H9 (cell line): ENCODE results near the gene ANAPC1. TPM values are rescaled to one million over a fixed set of nuclear protein-coding genes. Genes with fewer than 3 reads are reported as not detected.
A peak's percentile ranks its signal among the peaks of the same experiment; 100 is the strongest.
"Not testable (repeated sequence)": the region's sequence is repeated elsewhere in the genome, so short reads cannot be mapped to it uniquely, and the experiment has no call there.

Experiments used
- DNase-seq: peaks from one replicate; pipeline ENCODE4 v3.0.0-alpha.2; 2017
- H2AFZ ChIP-seq: one replicate; pipeline ENCODE4 v1.6.1; 2013; ENCODE audit warnings: mild to moderate bottlenecking, low read length, control low read depth, moderate library complexity
- H2AK5ac ChIP-seq: 2 replicates; pipeline ENCODE4 v1.6.1; 2013; ENCODE audit warnings: low read length, control low read depth, mixed read lengths; ENCODE audit not compliant: insufficient read length
- H2BK120ac ChIP-seq: one replicate; pipeline ENCODE4 v1.6.1; 2013; ENCODE audit warnings: low read depth, mild to moderate bottlenecking, low read length, control low read depth, inconsistent platforms; ENCODE audit not compliant: poor library complexity, severe bottlenecking
- H2BK12ac ChIP-seq: 2 replicates; pipeline ENCODE4 v1.6.1; 2013; ENCODE audit warnings: low read length, control low read depth, mixed read lengths, low read depth; ENCODE audit not compliant: insufficient read length
- H2BK15ac ChIP-seq: 2 replicates; pipeline ENCODE4 v1.6.1; 2013; ENCODE audit warnings: low read depth, low read length, control low read depth
- H2BK20ac ChIP-seq: one replicate; pipeline ENCODE4 v1.6.1; 2013; ENCODE audit warnings: low read depth, mild to moderate bottlenecking, low read length, control low read depth, inconsistent platforms; ENCODE audit not compliant: poor library complexity, severe bottlenecking
- H2BK5ac ChIP-seq: 2 replicates; pipeline ENCODE4 v1.6.1; 2013; ENCODE audit warnings: low read length, control low read depth, mixed read lengths; ENCODE audit not compliant: insufficient read length
- H3K14ac ChIP-seq: 2 replicates; pipeline ENCODE4 v1.6.1; 2013; ENCODE audit warnings: low read length, control low read depth; ENCODE audit not compliant: insufficient read depth
- H3K18ac ChIP-seq: 2 replicates; pipeline ENCODE4 v1.6.1; 2013; ENCODE audit warnings: low read depth, mild to moderate bottlenecking, mixed read lengths, low read length, control low read depth; ENCODE audit not compliant: insufficient read length
- H3K23ac ChIP-seq: 2 replicates; pipeline ENCODE4 v1.6.1; 2013; ENCODE audit warnings: low read length, control low read depth, mixed read lengths, low read depth; ENCODE audit not compliant: insufficient read length
- H3K23me2 ChIP-seq: 2 replicates; pipeline ENCODE4 v1.6.1; 2013; ENCODE audit warnings: low read depth, mild to moderate bottlenecking, mixed read lengths, low read length, control low read depth; ENCODE audit not compliant: insufficient read length, poor library complexity, severe bottlenecking
- H3K27ac ChIP-seq: 2 replicates; pipeline ENCODE4 v1.5.1; 2013; ENCODE audit warnings: low read length, control low read depth, mixed read lengths, low read depth; ENCODE audit not compliant: insufficient read length
- H3K27me3 ChIP-seq: 2 replicates; pipeline ENCODE4 v1.6.1; 2013; ENCODE audit warnings: low read length, control low read depth, inconsistent platforms; ENCODE audit not compliant: insufficient read depth
- H3K4ac ChIP-seq: 2 replicates; pipeline ENCODE4 v1.6.1; 2013; ENCODE audit warnings: low read depth, mild to moderate bottlenecking, control low read depth, inconsistent platforms, low read length, moderate library complexity
- H3K4me1 ChIP-seq: 2 replicates; pipeline ENCODE4 v1.6.1; 2013; ENCODE audit warnings: low read length, control low read depth, inconsistent platforms; ENCODE audit not compliant: insufficient read depth
- H3K4me2 ChIP-seq: 2 replicates; pipeline ENCODE4 v1.6.1; 2013; ENCODE audit warnings: low read length, control low read depth, mixed read lengths; ENCODE audit not compliant: insufficient read length, insufficient read depth
- H3K56ac ChIP-seq: 2 replicates; pipeline ENCODE4 v1.6.1; 2013; ENCODE audit warnings: low read depth, mild to moderate bottlenecking, mixed read lengths, low read length, control low read depth; ENCODE audit not compliant: insufficient read length
- H3K79me1 ChIP-seq: 2 replicates; pipeline ENCODE4 v1.6.1; 2013; ENCODE audit warnings: low read depth, mild to moderate bottlenecking, moderate library complexity, low read length, control low read depth, inconsistent platforms; ENCODE audit not compliant: insufficient read depth, poor library complexity, severe bottlenecking
- H3K79me2 ChIP-seq: 2 replicates; pipeline ENCODE4 v1.6.1; 2013; ENCODE audit warnings: low read length, control low read depth, inconsistent platforms; ENCODE audit not compliant: insufficient read depth
- H3K9ac ChIP-seq: 2 replicates; pipeline ENCODE4 v1.6.1; 2013; ENCODE audit warnings: low read length, control low read depth, mixed read lengths; ENCODE audit not compliant: insufficient read length; ENCODE audit errors: extremely low read depth
- H3K9me3 ChIP-seq: one replicate; pipeline ENCODE4 v1.6.1; 2013; ENCODE audit warnings: low read depth, low read length, inconsistent platforms; ENCODE audit not compliant: control insufficient read depth
- H3T11ph ChIP-seq: one replicate; pipeline ENCODE4 v1.6.1; 2013; ENCODE audit warnings: mild to moderate bottlenecking, low read length, control low read depth, inconsistent platforms
- H4K20me1 ChIP-seq: one replicate; pipeline ENCODE4 v1.6.1; 2013; ENCODE audit not compliant: control insufficient read depth, insufficient read length, insufficient read depth
- H4K5ac ChIP-seq: 2 replicates; pipeline ENCODE4 v1.6.1; 2013; ENCODE audit warnings: low read depth, mild to moderate bottlenecking, mixed read lengths, low read length, control low read depth; ENCODE audit not compliant: insufficient read length
- H4K8ac ChIP-seq: replicated peaks from 2 replicates; pipeline ENCODE4 v1.6.1; 2013; ENCODE audit warnings: low read length, control low read depth, mixed read lengths, low read depth; ENCODE audit not compliant: insufficient read length
- H4K91ac ChIP-seq: 2 replicates; pipeline ENCODE4 v1.6.1; 2013; ENCODE audit warnings: low read depth, mild to moderate bottlenecking, moderate library complexity, mixed read lengths, low read length, control low read depth; ENCODE audit not compliant: insufficient read length
- H3K27ac Mint-ChIP-seq, 3 experiments: 2 replicates in 2 of 3; 3 replicates in 1 of 3; pipeline ENCODE4 v1.8.0; 2020 to 2021; ENCODE audit warnings: mixed read lengths in 3 of 3, mild to moderate bottlenecking in 1 of 3, moderate library complexity in 1 of 3
- H3K27me3 Mint-ChIP-seq: 2 replicates; pipeline ENCODE4 v1.8.0; 2021; ENCODE audit warnings: low read depth, mild to moderate bottlenecking, moderate library complexity, mixed read lengths
- H3K36me3 Mint-ChIP-seq, 3 experiments: 2 replicates in 2 of 3; 3 replicates in 1 of 3; pipeline ENCODE4 v1.8.0; 2020 to 2021; ENCODE audit warnings: low read depth in 3 of 3, mixed read lengths in 3 of 3; ENCODE audit not compliant: insufficient read depth in 1 of 3
- H3K4me1 Mint-ChIP-seq, 2 experiments: 2 replicates each; pipeline ENCODE4 v1.8.0; 2020; ENCODE audit warnings: mixed read lengths in 2 of 2
- H3K4me3 Mint-ChIP-seq, 2 experiments: 2 replicates in 1 of 2; 3 replicates in 1 of 2; pipeline ENCODE4 v1.8.0; 2020 to 2021; ENCODE audit warnings: mild to moderate bottlenecking in 2 of 2, mixed read lengths in 2 of 2, moderate library complexity in 1 of 2
- H3K9me3 Mint-ChIP-seq, 2 experiments: 2 replicates in 1 of 2; 3 replicates in 1 of 2; pipeline ENCODE4 v1.8.0; 2020; ENCODE audit warnings: mild to moderate bottlenecking in 2 of 2, mixed read lengths in 2 of 2, moderate library complexity in 1 of 2
- CTCF ChIP-seq: fragments of 200-600 bp; sonication (generic); conservative IDR thresholded peaks from 3 replicates; pipeline ENCODE4 v1.8.0; 2021; ENCODE audit warnings: antibody characterized with exemption, mild to moderate bottlenecking
- WGBS: extraction: QIAGEN DNeasy Blood & Tissue Kit; methylation state at CpG from one replicate; pipeline ENCODE4 v1.1.7; 2013; ENCODE audit warnings: missing lambda C conversion rate, low lambda C conversion rate, mixed read lengths; ENCODE audit not compliant: insufficient read length; ENCODE audit errors: extremely low coverage; 5-methylcytosine and 5-hydroxymethylcytosine counted together
- total RNA-seq: library from RNA; stranded (reverse); gene quantifications from 2 replicates; pipeline ENCODE4 v1.2.1, GENCODE V29; 2021

Gene ANAPC1
- total RNA-seq, 1 experiment from 2014 or later: 79.1 TPM

- peaks cover 24 to 67% (median 53%) of the 10 kb centered on the region in 3 experiments; a peak in 6 of 7 replicates for H3K36me3 Mint-ChIP-seq
- H2AFZ ChIP-seq, H2BK12ac ChIP-seq, H2BK20ac ChIP-seq, H3K4me1 Mint-ChIP-seq, H3K27ac Mint-ChIP-seq, H3K23ac ChIP-seq, H3K56ac ChIP-seq, H2BK5ac ChIP-seq, H3K27me3 Mint-ChIP-seq, H3K18ac ChIP-seq, H3K9ac ChIP-seq, DNase-seq, H3K14ac ChIP-seq, H3K27ac ChIP-seq, H3K9me3 Mint-ChIP-seq, H3K4me1 ChIP-seq, H4K5ac ChIP-seq, H2AK5ac ChIP-seq, H2BK120ac ChIP-seq, H4K8ac ChIP-seq, H3K9me3 ChIP-seq, H3K79me1 ChIP-seq, H3K4me3 Mint-ChIP-seq, H4K91ac ChIP-seq, H3K79me2 ChIP-seq, H3K4ac ChIP-seq, H4K20me1 ChIP-seq, H3T11ph ChIP-seq, H2BK15ac ChIP-seq, H3K4me2 ChIP-seq, H3K23me2 ChIP-seq, H3K27me3 ChIP-seq: not testable (repeated sequence)
- no CpG with 5 or more reads among the region's 4 CpGs for WGBS
- peak; percentile 66 for TF ChIP-seq CTCF
These were observed 33.3 kb downstream of the ANAPC1 start for GRCh38 chr2:111850646-111851045.

GRCh38 chr2:111839625-111840282 is 44.2 kb downstream of the ANAPC1 start:
- H3K4me3 Mint-ChIP-seq, H3T11ph ChIP-seq, H4K5ac ChIP-seq, H3K27me3 ChIP-seq, H4K8ac ChIP-seq, H3K23me2 ChIP-seq, H3K27ac ChIP-seq, H3K9me3 ChIP-seq, H3K4me1 Mint-ChIP-seq, H3K79me1 ChIP-seq, H3K56ac ChIP-seq, H2BK5ac ChIP-seq, DNase-seq, H3K79me2 ChIP-seq, H2AFZ ChIP-seq, H3K4ac ChIP-seq, H3K9me3 Mint-ChIP-seq, H3K18ac ChIP-seq, H4K20me1 ChIP-seq, H3K27me3 Mint-ChIP-seq, H3K14ac ChIP-seq, H2BK12ac ChIP-seq, H3K4me2 ChIP-seq, H3K27ac Mint-ChIP-seq, H3K9ac ChIP-seq, H2BK20ac ChIP-seq, H3K23ac ChIP-seq, H3K4me1 ChIP-seq, H2AK5ac ChIP-seq, H2BK15ac ChIP-seq, H4K91ac ChIP-seq, H2BK120ac ChIP-seq: not testable (repeated sequence)
- WGBS: no CpG with 5 or more reads among the region's 3 CpGs
- peaks cover 11 to 47% (median 26%) of the 10 kb centered on the region in 3 experiments; a peak in 6 of 7 replicates for H3K36me3 Mint-ChIP-seq
